ENCODE data around the gene GALNT18. TPM values are rescaled to one million over a fixed set of nuclear protein-coding genes. Genes with fewer than 3 reads are reported as not detected.

Gene GALNT18
- total RNA-seq, 1 donor from 2014 or later, result 240 TPM

- DNase-seq (ENCODE audit: low read depth in 2 of 2), result peak; percentile 50 to 81
Measured at GRCh38 chr11:11279956-11280689, 341.7 kb downstream of the GALNT18 start.

GRCh38 chr11:11272254-11272653 lies 349.6 kb downstream of the GALNT18 start:
- no peak for DNase-seq (ENCODE audit: low read depth in 2 of 2)

DNA sequence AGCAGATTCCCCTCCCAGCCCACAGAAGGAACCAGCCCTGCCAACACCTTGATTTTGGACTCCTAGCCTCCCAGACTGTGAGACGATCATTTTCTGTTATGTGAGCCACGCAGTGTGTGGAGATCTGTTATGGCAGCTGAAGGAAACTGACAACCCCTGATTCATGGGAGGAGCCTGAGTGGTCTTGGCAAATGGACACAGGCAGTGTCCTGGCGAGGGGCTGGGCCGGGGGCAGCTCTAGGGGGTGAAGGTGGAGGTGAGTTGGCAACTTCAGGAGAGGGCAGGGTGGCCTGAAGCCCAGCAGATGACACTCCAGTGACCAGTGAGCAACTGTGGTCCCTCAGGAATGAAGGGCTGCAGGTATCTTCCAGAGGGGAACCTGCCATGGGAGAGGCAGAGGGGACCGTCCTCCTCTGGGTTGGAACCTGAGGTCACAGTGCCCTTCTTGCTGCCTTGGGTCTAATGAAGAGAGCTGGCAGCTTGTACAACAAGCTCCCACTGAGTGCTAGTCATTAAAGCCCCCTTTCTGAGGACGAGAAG lies 351.5 kb downstream of the GALNT18 start:
- no peak for DNase-seq (ENCODE audit: low read depth in 2 of 2)

DNA sequence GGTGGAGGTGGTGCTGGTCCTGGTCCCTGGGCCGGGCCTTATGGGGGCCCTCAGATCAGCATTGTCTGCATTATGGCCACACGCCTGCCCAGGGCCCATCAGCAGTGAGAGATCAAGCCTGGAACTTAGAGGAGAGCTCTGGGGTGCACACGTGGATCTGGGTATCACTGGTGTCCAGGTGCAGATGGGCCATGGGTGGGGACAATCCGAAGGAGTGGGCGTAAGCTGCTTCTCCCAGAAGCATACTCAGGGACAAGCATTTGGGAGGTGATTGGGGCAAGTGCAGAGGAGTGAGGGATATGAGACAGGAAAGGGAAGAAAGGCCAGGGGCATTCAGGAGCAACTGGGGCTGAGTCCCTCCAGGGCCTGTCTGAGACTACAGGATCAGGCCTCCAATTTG lies 353.1 kb downstream of the GALNT18 start:
- DNase-seq (ENCODE audit: low read depth in 2 of 2), result no peak

DNA sequence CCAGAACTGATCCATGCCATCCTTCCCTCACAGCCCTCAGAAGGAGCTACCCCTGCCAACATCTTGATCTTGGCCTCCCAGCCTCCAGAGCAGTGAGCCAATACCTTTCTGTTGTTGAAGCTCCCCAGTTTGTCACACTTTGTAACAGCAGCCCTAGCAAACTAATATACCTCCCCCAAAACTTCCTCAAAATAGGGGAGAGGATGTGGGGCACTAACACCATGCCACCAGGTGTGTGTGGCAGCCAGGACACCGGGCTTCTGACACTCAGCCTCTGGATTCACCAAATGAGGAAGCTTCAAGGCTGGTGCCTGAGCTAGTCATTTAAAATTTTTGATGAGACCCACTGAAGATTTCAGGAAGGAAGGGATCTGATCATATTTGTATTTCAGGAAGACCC lies 353.7 kb downstream of the GALNT18 start:
- no peak for DNase-seq (ENCODE audit: low read depth in 2 of 2)

- no peak for DNase-seq (ENCODE audit: low read depth in 2 of 2)
Measured at GRCh38 chr11:11267312-11267711, 354.5 kb downstream of the GALNT18 start.

GRCh38 chr11:11265994-11266606 lies 355.7 kb downstream of the GALNT18 start:
- DNase-seq (ENCODE audit: low read depth in 2 of 2), result peak; percentile 31 to 40

DNA sequence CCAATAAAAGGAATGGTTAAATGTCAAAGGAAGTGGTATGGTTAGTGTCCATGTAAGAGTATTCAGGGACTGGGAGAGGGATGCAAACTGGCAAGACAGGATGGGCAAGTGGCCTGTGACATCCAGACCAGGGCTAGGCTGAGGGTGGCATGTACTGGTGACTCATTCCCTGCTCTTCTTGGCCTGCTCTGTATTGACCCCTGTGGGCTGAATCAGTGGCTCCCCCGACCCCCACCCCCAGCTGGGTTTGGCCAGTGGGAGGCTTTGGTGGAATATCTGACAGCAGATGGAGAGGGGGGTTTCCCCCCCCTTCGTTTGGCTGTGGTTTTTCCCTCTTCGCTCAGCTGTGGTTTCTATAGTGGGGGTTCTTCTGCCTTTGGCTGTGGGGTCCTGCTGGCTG lies 356.5 kb downstream of the GALNT18 start:
- DNase-seq (ENCODE audit: low read depth in 2 of 2), result no peak

- peak; percentile 10 to 33 for DNase-seq (ENCODE audit: low read depth in 2 of 2)
Measured at GRCh38 chr11:11263238-11264005, 358.4 kb downstream of the GALNT18 start.

DNA sequence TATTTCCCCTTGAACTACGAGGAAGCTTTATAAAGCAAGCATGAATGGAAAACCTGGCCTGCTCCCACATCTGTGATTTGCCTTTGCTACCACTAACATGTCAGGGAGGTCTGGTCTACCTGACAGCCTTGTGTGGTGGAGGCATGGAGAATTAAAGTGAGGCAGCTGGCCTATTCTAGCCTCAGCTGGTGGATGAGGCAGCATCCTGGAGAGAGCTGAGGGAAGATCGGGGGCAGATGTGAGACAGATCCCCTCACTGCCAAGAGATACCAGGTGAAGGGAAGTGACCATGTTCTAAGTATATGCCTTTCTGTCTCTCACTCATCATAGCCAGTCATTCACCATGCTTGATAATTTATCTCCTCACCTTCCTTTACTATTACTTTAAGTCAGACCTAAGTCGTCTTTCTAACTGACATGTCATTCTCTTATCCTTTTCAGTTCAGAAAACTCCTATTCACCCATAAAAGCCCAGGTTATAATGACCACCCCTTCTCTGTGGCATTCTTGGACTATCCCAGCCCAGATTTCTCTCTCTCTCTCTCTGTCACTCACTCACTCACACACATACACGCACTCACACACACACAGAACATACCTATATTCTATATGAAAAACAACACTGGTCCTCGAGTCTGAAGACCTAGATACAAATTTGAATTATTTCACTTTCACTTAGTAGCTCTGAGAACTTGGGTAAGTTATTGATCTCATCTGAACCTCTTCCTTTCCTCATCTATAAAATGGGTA lies 359.5 kb downstream of the GALNT18 start:
- DNase-seq (ENCODE audit: low read depth in 2 of 2), result no peak

- DNase-seq (ENCODE audit: low read depth in 2 of 2), result no peak
Measured at GRCh38 chr11:11261629-11262028, 360.2 kb downstream of the GALNT18 start.

- no peak for DNase-seq (ENCODE audit: low read depth in 2 of 2)
Measured at GRCh38 chr11:11260903-11261302, 360.9 kb downstream of the GALNT18 start.

DNA sequence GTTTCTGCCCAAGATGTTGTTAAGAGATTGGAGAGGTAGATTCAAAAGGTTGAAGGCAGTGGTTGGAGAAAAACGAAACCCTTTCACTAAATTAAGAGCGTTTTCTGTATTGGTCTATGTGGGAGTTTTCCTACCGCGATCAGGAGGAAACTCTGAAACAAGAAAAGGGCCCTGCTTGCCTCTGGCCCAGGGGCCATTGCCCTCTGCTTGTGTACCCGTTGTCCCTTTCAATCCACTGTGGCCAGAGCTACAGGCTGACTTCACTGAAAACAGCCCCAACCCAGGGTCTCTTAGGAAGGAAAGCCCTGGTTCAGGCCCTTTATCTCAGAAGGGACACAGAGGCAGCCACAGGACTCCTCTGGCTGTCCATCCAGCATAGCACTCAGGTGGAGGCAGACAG lies 367.8 kb downstream of the GALNT18 start:
- no peak for DNase-seq (ENCODE audit: low read depth in 2 of 2)

- no peak for DNase-seq (ENCODE audit: low read depth in 2 of 2)
Measured at GRCh38 chr11:11253497-11253896, 368.3 kb downstream of the GALNT18 start.

GRCh38 chr11:11252403-11252802 lies 369.4 kb downstream of the GALNT18 start:
- DNase-seq (ENCODE audit: low read depth in 2 of 2), result no peak

- DNase-seq (ENCODE audit: low read depth in 2 of 2), result no peak
Measured at GRCh38 chr11:11251394-11251970, 370.3 kb downstream of the GALNT18 start.

- DNase-seq (ENCODE audit: low read depth in 2 of 2), result no peak
Measured at GRCh38 chr11:11250470-11250869, 371.3 kb downstream of the GALNT18 start.

GRCh38 chr11:11247576-11247975 lies 374.2 kb downstream of the GALNT18 start:
- no peak for DNase-seq (ENCODE audit: low read depth in 2 of 2)

- no peak for DNase-seq (ENCODE audit: low read depth in 2 of 2)
Measured at GRCh38 chr11:11247086-11247485, 374.7 kb downstream of the GALNT18 start.

GRCh38 chr11:11246166-11246565 lies 375.6 kb downstream of the GALNT18 start:
- no peak for DNase-seq (ENCODE audit: low read depth in 2 of 2)

DNA sequence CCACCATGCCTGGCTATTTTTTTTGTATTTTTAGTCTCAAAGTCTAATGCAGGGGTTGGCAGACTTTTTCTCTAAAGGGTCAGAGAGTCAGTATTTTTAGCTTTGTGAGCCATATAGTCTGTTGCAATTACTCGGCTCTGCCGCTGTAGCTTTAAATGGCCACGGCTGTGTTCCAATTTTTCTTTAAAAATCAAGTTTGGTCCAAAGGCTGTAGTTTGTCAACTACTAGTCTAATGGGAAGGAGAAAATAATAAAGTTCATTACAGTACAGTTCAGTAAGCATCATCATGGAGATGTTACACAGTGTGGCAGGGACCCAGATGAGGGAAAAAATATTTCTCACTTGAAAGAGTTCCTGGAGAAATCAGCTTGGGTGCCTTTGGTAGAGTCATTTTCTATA lies 376.4 kb downstream of the GALNT18 start:
- DNase-seq (ENCODE audit: low read depth in 2 of 2), result no peak
